Measurements from ENCODE around the gene ALDH3B2. TPM values are rescaled to one million over a fixed set of nuclear protein-coding genes. Genes with fewer than 3 reads are reported as not detected.

The ALDH3B2 gene
- total RNA-seq, 2 experiments from 2014 or later = 1.5 to 8.0 TPM

GRCh38 chr11:67663532-67664212 lies 10.8 kb downstream of the ALDH3B2 start:
- no peak overlapping the region for H3K4me3 ChIP-seq (ENCODE audit: low read depth, low read length, poor library complexity, severe bottlenecking)
- POLR2A ChIA-PET = no interaction called here

GRCh38 chr11:67662835-67663531 lies 11.4 kb downstream of the ALDH3B2 start:
- DNase-seq (ENCODE audit: low spot score) = no peak
- Histone ChIP-seq H3K4me1 (ENCODE audit: insufficient read depth, low read length, poor library complexity, severe bottlenecking) (peaks cover 51% of the 10 kb centered on the region), H3K79me2 (ENCODE audit: insufficient read depth, low read depth, low read length) (no peaks in the 10 kb centered on the region), H3K36me3 (ENCODE audit: insufficient read depth, low read length) (no peaks in the 10 kb centered on the region), H3K4me2 (ENCODE audit: low read length) (no peak overlapping the region), H2AFZ (ENCODE audit: low read length) (no peak overlapping the region), H3K9me2 (ENCODE audit: insufficient read depth, low read length) (no peaks in the 10 kb centered on the region), H3K27ac (ENCODE audit: low read depth, low read length, poor library complexity, severe bottlenecking) (no peak overlapping the region), H3K4me3 (ENCODE audit: low read depth, low read length, poor library complexity, severe bottlenecking) (no peak overlapping the region), H3K9me3 (ENCODE audit: low read length) (peaks cover 3% of the 10 kb centered on the region), H4K20me1 (ENCODE audit: insufficient read depth, low read length) (no peaks in the 10 kb centered on the region)
- ChIA-PET CTCF (ENCODE audit: unreplicated experiment) (interaction anchor here (0.7 to 1.6 kb wide), 2 partner anchors 15 to 18 kb away, joined by 3 to 5 read pairs; no protein-coding TSS in a partner anchor), POLR2A (no interaction called here)
- intact Hi-C loops (cut with micrococcal nuclease; ENCODE audit: unreplicated experiment) = no loop called here
- TF ChIP-seq CTCF (conservative IDR thresholded peaks at IDR 0.05; ENCODE audit: low read length) = no peak
- no peak for TF ChIP-seq EZH2phosphoT487 (IDR thresholded peaks at IDR 0.05; ENCODE audit: borderline replicate concordance, low read depth, low read length)
- BruUV-seq (replicated peaks) = no TSS peak

More at GRCh38 chr11:67663532-67664212, 10.8 kb downstream of the ALDH3B2 start:
- Histone ChIP-seq H3K9me3 (ENCODE audit: low read length) (no peaks in the 10 kb centered on the region), H3K4me2 (ENCODE audit: low read length) (no peak overlapping the region), H3K27ac (ENCODE audit: low read depth, low read length, poor library complexity, severe bottlenecking) (no peak overlapping the region), H3K79me2 (ENCODE audit: insufficient read depth, low read depth, low read length) (peaks cover 3% of the 10 kb centered on the region; the same call in 1 of the 2 replicates), H2AFZ (ENCODE audit: low read length) (no peak overlapping the region), H3K4me1 (ENCODE audit: insufficient read depth, low read length, poor library complexity, severe bottlenecking) (peaks cover 51% of the 10 kb centered on the region), H3K9me2 (ENCODE audit: insufficient read depth, low read length) (no peaks in the 10 kb centered on the region), H3K36me3 (ENCODE audit: insufficient read depth, low read length) (no peaks in the 10 kb centered on the region), H4K20me1 (ENCODE audit: insufficient read depth, low read length) (no peaks in the 10 kb centered on the region)
- no peak for DNase-seq (ENCODE audit: low spot score)
- BruUV-seq (replicated peaks) = no TSS peak
- intact Hi-C loops (cut with micrococcal nuclease; ENCODE audit: unreplicated experiment) = no loop called here
- TF ChIP-seq EZH2phosphoT487 (IDR thresholded peaks at IDR 0.05; ENCODE audit: borderline replicate concordance, low read depth, low read length) = no peak
- no peak for TF ChIP-seq CTCF (conservative IDR thresholded peaks at IDR 0.05; ENCODE audit: low read length)
- CTCF ChIA-PET (ENCODE audit: unreplicated experiment) = interaction anchor here (0.7 kb wide), 1 partner anchor 18 kb away, joined by 3 read pairs; no protein-coding TSS in a partner anchor

All from OCI-LY7 (cell line).